ENCODE results near the gene PCDHGA6.
"Not testable (repeated sequence)": the region's sequence is repeated elsewhere in the genome, so short reads cannot be mapped to it uniquely, and the experiment has no call there.

PCDHGA6 gene

DNA sequence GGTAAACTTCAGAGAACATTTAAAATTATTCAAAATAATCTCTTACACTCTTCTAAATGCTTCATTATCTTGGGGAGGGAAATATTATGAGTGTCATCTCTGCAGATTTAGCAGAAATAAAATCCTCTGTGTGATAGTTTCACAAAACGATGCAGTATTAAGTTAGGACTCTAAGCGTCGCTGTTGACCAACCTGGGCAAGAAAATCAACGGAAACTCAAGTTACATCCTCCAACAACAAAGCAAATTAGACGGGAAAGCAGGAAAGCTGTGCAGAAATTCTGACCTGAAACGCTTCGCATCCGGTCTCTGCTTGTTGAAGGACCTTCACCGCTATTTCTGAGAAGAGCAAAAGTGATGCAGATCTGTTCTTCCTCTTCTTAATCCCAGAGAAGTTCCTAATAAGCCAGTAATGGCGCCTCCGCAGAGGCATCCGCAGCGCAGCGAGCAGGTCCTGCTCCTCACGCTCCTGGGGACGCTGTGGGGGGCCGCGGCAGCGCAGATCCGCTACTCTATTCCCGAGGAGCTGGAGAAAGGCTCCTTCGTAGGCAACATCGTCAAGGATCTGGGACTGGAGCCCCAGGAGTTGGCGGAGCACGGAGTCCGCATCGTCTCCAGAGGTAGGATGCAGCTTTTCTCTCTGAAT lies at the start of gene PCDHGA6:
TSS of gene PCDHGA6 (plus strand) at position 219 of the 645 bp plus-strand sequence. CDS start at position 412, 193 bp downstream.
- no peak for DNase-seq (ENCODE audit: low read depth)

DNA sequence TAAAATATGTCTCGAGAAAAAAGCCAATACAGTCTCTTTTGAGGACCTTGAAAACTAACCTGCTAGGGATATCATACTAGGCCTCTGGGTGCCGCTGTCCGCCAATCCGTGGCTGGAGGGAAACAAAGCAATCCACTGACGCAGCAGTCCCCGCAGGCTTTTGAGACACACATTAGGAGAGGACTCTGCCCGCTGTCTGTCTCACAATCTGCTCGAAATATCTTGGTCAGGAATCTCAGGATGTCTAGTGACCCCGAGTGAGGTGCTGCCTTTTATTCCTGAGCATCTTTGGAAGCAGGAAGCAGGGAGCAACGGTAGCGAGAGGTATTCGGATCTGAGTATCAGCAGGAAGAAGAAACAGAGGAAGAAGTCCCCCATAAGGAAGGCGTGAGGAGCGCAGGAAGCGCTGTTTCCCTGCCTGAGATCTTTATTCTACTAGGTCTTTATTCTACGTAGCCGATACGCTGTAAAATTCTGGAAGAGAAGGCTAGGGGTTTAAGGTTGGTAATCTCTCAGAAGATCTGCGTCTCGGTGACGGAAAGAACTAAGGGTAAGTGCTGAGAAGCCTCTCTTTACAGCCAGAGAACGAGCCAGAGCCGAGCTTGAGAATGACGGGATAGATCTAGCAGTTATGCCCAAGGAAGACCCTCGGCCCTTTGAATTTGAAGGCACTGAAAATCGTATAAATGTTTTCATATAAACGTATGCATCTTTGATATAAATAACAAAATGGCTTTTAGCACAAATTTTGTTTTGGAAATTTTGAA lies 47.4 kb upstream of the PCDHGA6 start:
- no peak for DNase-seq (ENCODE audit: low read depth)

DNA sequence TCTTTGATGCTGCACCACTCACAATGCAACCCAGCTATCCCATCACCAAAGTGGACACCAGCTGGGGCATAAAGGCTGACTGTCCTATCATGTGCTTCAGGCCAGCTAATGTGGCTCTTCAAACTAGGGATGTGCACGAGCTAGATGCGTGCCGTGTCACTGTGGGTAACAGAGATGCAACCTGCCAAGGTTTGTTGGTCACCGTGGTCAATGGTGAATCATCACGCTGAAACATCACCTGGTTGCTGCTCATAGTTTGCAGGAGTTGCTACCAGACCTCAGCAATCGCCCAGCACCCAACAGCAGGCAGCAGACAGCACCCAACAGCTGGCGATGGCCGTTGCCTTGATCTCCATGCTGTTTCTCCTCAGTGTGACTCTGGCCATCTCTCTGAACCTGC lies 45.5 kb upstream of the PCDHGA6 start:
- DNase-seq (ENCODE audit: low read depth) = no peak

GRCh38 chr5:141330299-141331080 lies 43.2 kb upstream of the PCDHGA6 start, which contains the start of gene PCDHGA1:
Gene PCDHGA1, plus strand, starts transcription at chr5:141330514.
- no peak for DNase-seq (ENCODE audit: low read depth)

- not testable (repeated sequence) for DNase-seq (ENCODE audit: low read depth)
Observed at GRCh38 chr5:141332571-141332970, 41.1 kb upstream of the PCDHGA6 start.

DNA sequence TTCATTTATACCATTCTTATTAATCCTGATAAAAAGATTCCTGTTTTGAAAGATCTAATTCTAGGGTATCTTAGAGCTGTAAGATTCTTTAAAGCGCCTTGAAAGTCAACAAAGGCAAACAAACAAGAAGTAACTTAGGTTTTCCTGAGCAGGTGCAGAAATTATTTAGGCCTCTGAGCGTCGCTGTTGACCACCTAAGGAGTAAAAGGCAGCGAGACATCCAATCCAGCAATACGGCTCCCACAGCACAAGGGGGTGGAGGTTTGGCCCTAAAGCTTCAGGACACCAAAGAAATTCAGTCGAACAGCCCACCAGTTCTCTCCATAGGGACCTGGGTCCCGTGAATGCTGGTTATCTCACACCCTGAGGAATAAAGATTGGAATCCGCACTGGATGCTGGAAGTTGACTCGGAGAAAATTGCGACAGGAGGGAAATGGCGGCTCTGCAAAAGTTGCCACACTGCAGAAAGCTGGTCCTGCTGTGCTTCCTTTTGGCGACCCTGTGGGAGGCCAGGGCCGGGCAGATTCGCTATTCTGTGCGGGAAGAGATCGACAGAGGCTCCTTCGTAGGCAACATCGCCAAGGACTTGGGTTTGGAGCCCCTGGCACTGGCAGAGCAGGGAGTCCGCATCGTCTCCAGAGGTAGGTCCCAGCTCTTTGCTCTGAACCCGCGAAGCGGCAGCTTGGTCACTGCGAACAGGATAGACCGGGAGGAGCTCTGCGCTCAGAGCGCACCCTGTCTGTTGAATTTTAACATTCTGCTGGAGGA lies 35.0 kb upstream of the PCDHGA6 start, which contains the start of gene PCDHGA2:
TSS of gene PCDHGA2 (plus strand) at position 223 of the 769 bp plus-strand sequence.
- no peak for DNase-seq (ENCODE audit: low read depth)

DNA sequence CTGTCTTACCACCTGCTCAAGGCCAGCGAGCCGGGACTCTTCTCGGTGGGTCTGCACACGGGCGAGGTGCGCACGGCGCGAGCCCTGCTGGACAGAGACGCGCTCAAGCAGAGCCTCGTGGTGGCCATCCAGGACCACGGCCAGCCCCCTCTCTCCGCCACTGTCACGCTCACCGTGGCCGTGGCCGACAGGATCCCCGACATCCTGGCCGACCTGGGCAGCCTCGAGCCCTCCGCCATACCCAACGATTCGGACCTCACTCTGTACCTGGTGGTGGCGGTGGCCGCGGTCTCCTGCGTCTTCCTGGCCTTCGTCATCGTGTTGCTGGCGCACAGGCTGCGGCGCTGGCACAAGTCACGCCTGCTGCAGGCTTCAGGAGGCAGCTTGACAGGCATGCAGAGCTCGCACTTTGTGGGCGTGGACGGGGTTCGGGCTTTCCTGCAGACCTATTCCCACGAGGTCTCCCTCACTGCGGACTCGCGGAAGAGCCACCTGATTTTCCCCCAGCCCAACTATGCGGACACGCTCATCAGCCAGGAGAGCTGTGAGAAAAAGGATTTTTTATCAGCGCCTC lies 32.8 kb upstream of the PCDHGA6 start:
- not testable (repeated sequence) for DNase-seq (ENCODE audit: low read depth)

DNA sequence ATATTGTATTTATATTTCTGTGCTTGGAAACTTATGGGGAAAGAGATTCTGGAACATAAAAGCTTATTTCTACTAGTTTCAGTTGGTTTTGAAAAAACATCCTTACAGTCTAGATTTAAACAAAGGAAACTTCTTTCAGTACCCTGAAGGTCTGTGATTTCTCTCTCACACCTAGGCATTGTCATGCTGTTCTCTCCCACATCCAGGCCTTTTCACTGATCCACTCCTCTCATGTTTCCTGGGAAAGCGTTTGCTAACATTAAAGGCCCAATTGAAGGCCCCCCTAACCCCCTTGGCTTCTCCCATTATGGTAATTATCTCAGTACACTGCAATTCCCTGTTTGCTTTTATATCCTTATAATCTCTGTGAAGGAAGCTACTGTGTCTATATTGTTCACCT lies 30.9 kb upstream of the PCDHGA6 start:
- DNase-seq (ENCODE audit: low read depth) = no peak

GRCh38 chr5:141343242-141343952 lies 30.3 kb upstream of the PCDHGA6 start, which contains the start of gene PCDHGA3:
Gene PCDHGA3, plus strand, starts transcription at chr5:141343829. Its CDS starts 205 bp downstream, at chr5:141344034.
- no peak for DNase-seq (ENCODE audit: low read depth)

DNA sequence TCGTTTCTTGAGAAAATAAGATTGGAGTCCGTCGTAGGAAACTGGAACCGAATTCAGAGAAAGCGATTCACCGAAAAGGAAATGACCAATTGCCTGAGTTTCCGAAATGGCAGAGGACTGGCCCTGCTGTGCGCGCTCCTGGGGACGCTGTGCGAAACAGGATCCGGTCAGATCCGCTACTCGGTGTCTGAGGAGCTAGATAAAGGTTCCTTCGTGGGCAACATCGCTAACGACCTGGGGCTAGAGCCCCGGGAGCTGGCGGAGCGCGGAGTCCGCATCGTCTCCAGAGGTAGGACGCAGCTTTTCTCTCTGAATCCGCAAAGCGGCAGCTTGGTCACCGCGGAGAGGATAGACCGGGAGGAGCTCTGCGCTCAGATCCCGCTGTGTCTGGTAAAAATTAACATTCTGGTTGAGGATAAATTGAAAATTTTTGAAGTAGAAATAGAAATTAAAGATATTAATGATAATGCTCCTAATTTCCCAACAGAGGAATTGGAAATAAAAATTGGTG lies 29.7 kb upstream of the PCDHGA6 start:
- no peak for DNase-seq (ENCODE audit: low read depth)

- DNase-seq (ENCODE audit: low read depth) = no peak
Observed at GRCh38 chr5:141345327-141345726, 28.4 kb upstream of the PCDHGA6 start.

DNA sequence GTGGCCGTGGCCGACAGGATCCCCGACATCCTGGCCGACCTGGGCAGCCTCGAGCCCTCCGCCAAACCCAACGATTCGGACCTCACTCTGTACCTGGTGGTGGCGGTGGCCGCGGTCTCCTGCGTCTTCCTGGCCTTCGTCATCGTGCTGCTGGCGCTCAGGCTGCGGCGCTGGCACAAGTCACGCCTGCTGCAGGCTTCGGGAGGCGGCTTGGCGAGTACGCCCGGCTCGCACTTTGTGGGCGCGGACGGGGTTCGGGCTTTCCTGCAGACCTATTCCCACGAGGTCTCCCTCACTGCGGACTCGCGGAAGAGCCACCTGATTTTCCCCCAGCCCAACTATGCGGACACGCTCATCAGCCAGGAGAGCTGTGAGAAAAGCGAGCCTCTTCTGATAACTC lies 27.7 kb upstream of the PCDHGA6 start:
- not testable (repeated sequence) for DNase-seq (ENCODE audit: low read depth)

DNA sequence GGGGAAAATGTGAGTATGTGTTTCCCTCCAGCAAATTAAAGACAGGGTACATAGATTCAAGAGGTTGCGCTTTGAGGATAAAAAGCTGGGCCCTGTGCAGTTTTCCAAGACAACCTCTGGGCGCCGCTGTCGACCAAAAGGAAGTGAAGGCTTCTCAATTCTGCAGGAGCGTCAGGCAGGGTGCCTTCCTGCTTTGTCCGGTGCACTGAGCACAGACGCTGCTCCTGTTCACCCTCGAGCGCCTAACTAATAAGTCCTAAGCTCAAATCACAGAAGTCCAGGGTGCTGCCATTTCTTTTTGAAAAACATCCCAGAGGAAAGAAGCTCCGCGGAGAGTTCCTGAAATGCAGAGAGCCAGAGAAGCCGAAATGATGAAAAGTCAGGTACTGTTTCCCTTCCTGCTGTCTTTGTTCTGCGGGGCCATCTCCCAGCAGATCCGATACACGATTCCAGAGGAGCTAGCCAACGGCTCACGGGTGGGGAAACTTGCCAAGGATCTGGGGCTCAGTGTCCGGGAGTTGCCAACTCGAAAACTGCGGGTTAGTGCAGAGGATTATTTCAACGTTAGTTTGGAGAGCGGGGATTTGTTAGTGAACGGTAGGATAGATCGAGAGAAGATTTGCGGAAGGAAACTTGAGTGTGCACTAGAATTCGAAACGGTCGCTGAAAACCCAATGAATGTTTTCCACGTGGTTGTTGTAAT lies 23.6 kb upstream of the PCDHGA6 start, which contains the start of gene PCDHGB1:
TSS of gene PCDHGB1 (plus strand) at position 183 of the 703 bp plus-strand sequence. CDS start at position 345, 162 bp downstream.
- no peak for DNase-seq (ENCODE audit: low read depth)

DNA sequence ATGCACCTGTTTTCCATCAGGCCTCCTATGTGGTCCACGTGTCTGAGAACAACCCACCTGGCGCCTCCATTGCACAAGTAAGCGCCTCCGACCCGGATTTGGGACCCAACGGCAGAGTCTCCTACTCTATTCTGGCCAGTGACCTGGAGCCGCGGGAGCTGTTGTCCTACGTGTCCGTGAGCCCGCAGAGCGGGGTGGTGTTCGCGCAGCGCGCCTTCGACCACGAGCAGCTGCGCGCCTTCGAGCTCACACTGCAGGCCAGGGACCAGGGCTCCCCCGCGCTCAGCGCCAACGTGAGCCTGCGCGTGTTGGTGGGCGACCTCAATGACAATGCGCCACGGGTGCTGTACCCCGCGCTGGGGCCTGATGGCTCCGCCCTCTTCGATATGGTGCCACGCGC lies 22.1 kb upstream of the PCDHGA6 start:
- DNase-seq (ENCODE audit: low read depth) = no peak

GRCh38 chr5:141354900-141355469 lies 18.7 kb upstream of the PCDHGA6 start, which contains the start of gene PCDHGA4:
Gene PCDHGA4, plus strand, starts transcription at chr5:141355021. Its CDS starts 87 bp downstream, at chr5:141355108.
- DNase-seq (ENCODE audit: low read depth) = no peak

DNA sequence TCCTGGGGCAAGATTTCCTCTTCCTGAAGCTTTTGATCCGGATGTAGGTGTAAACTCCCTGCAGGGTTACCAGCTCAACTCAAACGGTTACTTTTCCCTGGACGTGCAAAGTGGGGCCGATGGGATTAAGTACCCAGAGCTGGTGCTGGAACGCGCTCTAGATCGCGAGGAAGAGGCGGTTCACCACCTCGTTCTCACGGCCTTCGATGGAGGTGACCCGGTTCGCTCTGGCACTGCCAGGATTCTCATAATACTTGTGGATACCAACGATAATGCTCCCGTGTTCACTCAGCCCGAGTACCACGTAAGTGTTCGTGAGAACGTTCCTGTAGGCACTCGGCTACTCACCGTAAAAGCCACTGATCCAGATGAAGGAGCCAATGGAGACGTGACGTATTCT lies 18.1 kb upstream of the PCDHGA6 start:
- DNase-seq (ENCODE audit: low read depth) = no peak

DNA sequence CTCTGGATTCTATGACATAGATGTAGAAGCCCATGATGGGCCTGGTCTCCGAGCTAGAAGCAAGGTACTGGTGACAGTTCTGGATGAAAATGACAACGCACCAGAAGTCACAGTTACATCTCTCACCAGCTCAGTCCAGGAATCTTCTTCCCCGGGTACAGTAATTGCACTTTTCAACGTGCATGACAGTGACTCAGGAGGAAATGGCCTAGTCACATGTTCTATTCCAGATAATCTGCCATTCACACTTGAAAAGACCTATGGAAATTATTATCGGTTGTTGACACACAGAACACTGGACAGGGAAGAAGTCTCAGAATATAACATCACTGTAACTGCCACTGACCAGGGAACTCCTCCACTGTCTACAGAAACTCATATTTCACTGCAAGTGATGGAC lies 17.6 kb upstream of the PCDHGA6 start:
- DNase-seq (ENCODE audit: low read depth) = no peak

GRCh38 chr5:141356950-141357349 lies 16.7 kb upstream of the PCDHGA6 start:
- DNase-seq (ENCODE audit: low read depth) = no peak

GRCh38 chr5:141359790-141360426 lies 13.8 kb upstream of the PCDHGA6 start, which contains the start of gene PCDHGB2:
Gene PCDHGB2, plus strand, starts transcription at chr5:141359994. Its CDS starts 142 bp downstream, at chr5:141360136.
- no peak for DNase-seq (ENCODE audit: low read depth)

Data from non-pigmented ciliary epithelial cell (primary cell).